GM21367 (cell line): ENCODE measurements around the gene CLEC4C.
"Not testable (repeated sequence)": the region's sequence is repeated elsewhere in the genome, so short reads cannot be mapped to it uniquely, and the experiment has no call there.

Source experiments
- ATAC-seq: cut with Tn5 transposase; IDR thresholded peaks from one replicate; pipeline ENCODE4 v1.9.1; 2021; ENCODE audit not compliant: unreplicated experiment

CLEC4C gene

GRCh38 chr12:7747246-7747645 is at the start of gene CLEC4C:
TSS of gene CLEC4C (minus strand) at chr12:7747375. CDS start at chr12:7747348, 27 bp downstream.
- ATAC-seq: no peak

GRCh38 chr12:7793211-7793610 is 46.0 kb upstream of the CLEC4C start:
- no peak for ATAC-seq

GRCh38 chr12:7788884-7789528 is 41.8 kb upstream of the CLEC4C start, which contains the start of gene NANOG:
TSS of gene NANOG (plus strand) at chr12:7789402. CDS start at chr12:7789615, 213 bp downstream.
- not testable (repeated sequence) for ATAC-seq

- ATAC-seq: no peak
Observed at GRCh38 chr12:7788294-7788660, 41.1 kb upstream of the CLEC4C start.

- ATAC-seq: no peak
Observed at GRCh38 chr12:7787574-7788293, 40.6 kb upstream of the CLEC4C start.

- ATAC-seq: no peak
Observed at GRCh38 chr12:7784701-7785100, 37.5 kb upstream of the CLEC4C start.

GRCh38 chr12:7783433-7783832 is 36.3 kb upstream of the CLEC4C start:
- ATAC-seq: not testable (repeated sequence)

GRCh38 chr12:7782055-7782454 is 34.9 kb upstream of the CLEC4C start:
- ATAC-seq: no peak

- ATAC-seq: no peak
Observed at GRCh38 chr12:7781274-7781673, 34.1 kb upstream of the CLEC4C start.

GRCh38 chr12:7769999-7770398 is 22.8 kb upstream of the CLEC4C start:
- ATAC-seq: no peak

GRCh38 chr12:7758766-7759140 is 11.6 kb upstream of the CLEC4C start:
- ATAC-seq: no peak

- ATAC-seq: no peak
Observed at GRCh38 chr12:7756993-7757392, 9.8 kb upstream of the CLEC4C start.

- not testable (repeated sequence) for ATAC-seq
Observed at GRCh38 chr12:7755668-7756067, 8.5 kb upstream of the CLEC4C start.

GRCh38 chr12:7751941-7752922 is 5.1 kb upstream of the CLEC4C start:
- not testable (repeated sequence) for ATAC-seq

GRCh38 chr12:7751394-7751793 is 4.2 kb upstream of the CLEC4C start:
- ATAC-seq: no peak

GRCh38 chr12:7750350-7750749 is 3.2 kb upstream of the CLEC4C start:
- no peak for ATAC-seq

GRCh38 chr12:7749442-7749841 is 2.3 kb upstream of the CLEC4C start:
- ATAC-seq: no peak

- no peak for ATAC-seq
Observed at GRCh38 chr12:7748852-7749251, 1.7 kb upstream of the CLEC4C start.

GRCh38 chr12:7732993-7733392 is 14.2 kb downstream of the CLEC4C start:
- ATAC-seq: no peak

- ATAC-seq: no peak
Observed at GRCh38 chr12:7731486-7731885, 15.7 kb downstream of the CLEC4C start.

- not testable (repeated sequence) for ATAC-seq
Observed at GRCh38 chr12:7730984-7731383, 16.2 kb downstream of the CLEC4C start.
